Suppressor macrophage treated with lipopolysaccharide for 1 hour (primary cell): Measurements from ENCODE around the gene CCND1.

ENCODE experiments used
- DNase-seq, 3 donors: peaks; one replicate each; pipeline ENCODE4 v3.0.0-alpha.2; 2020 to 2022

Gene CCND1

GRCh38 chr11:69641681-69642548 lies 959 bp downstream of the CCND1 start:
- DNase-seq, result peak in 1 of 3 donors; percentile 40

- peak; percentile 40 to 78 (median 49) for DNase-seq
Measured at GRCh38 chr11:69642549-69642912, 1.6 kb downstream of the CCND1 start.

- peak; percentile 84 to 93 (median 90) for DNase-seq
Measured at GRCh38 chr11:69642913-69643632, 2.1 kb downstream of the CCND1 start.

- no peak for DNase-seq
Measured at GRCh38 chr11:69643646-69644045, 2.7 kb downstream of the CCND1 start.

- peak in 1 of 3 donors; percentile 28 for DNase-seq
Measured at GRCh38 chr11:69644071-69644961, 3.4 kb downstream of the CCND1 start.

GRCh38 chr11:69644962-69645675 lies 4.2 kb downstream of the CCND1 start:
- no peak for DNase-seq

GRCh38 chr11:69645801-69646492 lies 5.0 kb downstream of the CCND1 start:
- no peak for DNase-seq

GRCh38 chr11:69646493-69647389 lies 5.8 kb downstream of the CCND1 start:
- DNase-seq, result no peak

- DNase-seq, result no peak
Measured at GRCh38 chr11:69647390-69647748, 6.4 kb downstream of the CCND1 start.

GRCh38 chr11:69647761-69648497 lies 7.0 kb downstream of the CCND1 start:
- DNase-seq, result no peak

- no peak for DNase-seq
Measured at GRCh38 chr11:69648679-69649575, 8.0 kb downstream of the CCND1 start.

GRCh38 chr11:69649576-69649900 lies 8.6 kb downstream of the CCND1 start:
- no peak for DNase-seq

- DNase-seq, result no peak
Measured at GRCh38 chr11:69650081-69650831, 9.3 kb downstream of the CCND1 start.

GRCh38 chr11:69650832-69651344 lies 9.9 kb downstream of the CCND1 start:
- no peak for DNase-seq

GRCh38 chr11:69651834-69652620 lies 11.1 kb downstream of the CCND1 start:
- DNase-seq, result no peak

- DNase-seq, result no peak
Measured at GRCh38 chr11:69652999-69653398, 12.0 kb downstream of the CCND1 start.

GRCh38 chr11:69653406-69653960 lies 12.5 kb downstream of the CCND1 start:
- no peak for DNase-seq
